Measurements from ENCODE around the gene ZFP36L1. TPM values are rescaled to one million over a fixed set of nuclear protein-coding genes. Genes with fewer than 3 reads are reported as not detected.

ZFP36L1 gene
- total RNA-seq, 2 donors from 2014 or later = 233 to 326 TPM

DNA sequence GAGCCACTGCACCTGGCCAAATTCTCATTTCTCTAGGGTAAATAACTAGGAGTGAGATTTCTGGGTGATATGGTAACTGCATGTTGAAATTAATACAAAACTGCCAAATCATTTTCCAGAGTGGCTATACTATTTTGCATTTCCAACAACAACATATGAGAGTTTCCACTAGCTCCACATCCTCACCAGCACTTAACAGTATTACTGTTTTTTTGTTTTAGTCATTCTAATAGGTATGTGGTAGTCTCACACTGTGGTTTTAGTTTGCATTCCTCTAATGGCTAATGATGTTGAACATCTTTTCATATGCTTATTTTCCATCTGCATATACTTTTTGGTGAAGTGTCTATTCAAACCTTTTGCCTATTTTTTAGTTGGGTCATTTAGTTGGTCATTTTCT, 5.8 kb upstream of the ZFP36L1 start:
- TF ChIP-seq, protein P1, sequence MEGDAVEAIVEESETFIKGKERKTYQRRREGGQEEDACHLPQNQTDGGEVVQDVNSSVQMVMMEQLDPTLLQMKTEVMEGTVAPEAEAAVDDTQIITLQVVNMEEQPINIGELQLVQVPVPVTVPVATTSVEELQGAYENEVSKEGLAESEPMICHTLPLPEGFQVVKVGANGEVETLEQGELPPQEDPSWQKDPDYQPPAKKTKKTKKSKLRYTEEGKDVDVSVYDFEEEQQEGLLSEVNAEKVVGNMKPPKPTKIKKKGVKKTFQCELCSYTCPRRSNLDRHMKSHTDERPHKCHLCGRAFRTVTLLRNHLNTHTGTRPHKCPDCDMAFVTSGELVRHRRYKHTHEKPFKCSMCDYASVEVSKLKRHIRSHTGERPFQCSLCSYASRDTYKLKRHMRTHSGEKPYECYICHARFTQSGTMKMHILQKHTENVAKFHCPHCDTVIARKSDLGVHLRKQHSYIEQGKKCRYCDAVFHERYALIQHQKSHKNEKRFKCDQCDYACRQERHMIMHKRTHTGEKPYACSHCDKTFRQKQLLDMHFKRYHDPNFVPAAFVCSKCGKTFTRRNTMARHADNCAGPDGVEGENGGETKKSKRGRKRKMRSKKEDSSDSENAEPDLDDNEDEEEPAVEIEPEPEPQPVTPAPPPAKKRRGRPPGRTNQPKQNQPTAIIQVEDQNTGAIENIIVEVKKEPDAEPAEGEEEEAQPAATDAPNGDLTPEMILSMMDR (IDR thresholded peaks at IDR 0.05) = no peak
- Histone ChIP-seq H3K27me3 (replicated peaks; ENCODE audit: insufficient read depth) (no peaks in the 10 kb centered on the region), H3K9me3 (no peaks in the 10 kb centered on the region), H3K36me3 (no peaks in the 10 kb centered on the region), H3K4me1 (ENCODE audit: control insufficient read depth in 1 of 2, low read depth in 2 of 2) (peaks cover 5 to 10% of the 10 kb centered on the region in 2 donors), H3K27ac (no peak overlapping the region), H3K4me3 (no peak overlapping the region)
- DNase-seq (ENCODE audit: low spot score) = no peak
- ATAC-seq (ENCODE audit: insufficient number of reproducible peaks, low FRiP score, low read depth) = no peak

DNA sequence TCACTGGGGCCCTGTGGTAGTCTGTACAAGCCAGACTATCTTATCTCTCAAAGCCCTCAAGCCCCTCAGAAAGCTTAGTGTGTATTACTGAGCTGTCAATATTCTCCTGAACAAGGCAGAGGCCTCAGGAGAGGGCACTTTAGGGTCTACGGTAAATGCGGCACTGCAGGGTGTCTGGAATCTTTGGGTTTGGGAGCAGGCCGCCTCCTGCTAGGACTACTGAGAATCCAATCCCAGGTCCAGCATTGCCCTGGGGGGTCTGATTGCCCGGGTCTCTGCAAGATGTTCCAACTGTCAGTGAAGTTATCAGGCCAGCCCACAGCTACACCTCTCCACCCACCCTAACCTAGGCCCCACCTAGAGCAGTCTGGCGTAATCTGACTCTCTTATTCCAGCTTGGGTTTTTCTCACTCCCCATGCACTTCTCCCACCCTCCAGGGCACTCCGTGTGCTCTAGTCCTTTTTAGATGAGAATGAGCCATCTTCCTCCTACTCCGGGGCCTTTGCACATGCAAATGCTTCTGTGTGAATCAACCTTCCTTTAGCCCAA, 4.3 kb upstream of the ZFP36L1 start:
- H3K4me3 ChIP-seq = no peak overlapping the region
- peak overlapping the region; percentile 99 to 100 for H3K27ac ChIP-seq
- H3K36me3 ChIP-seq = no peaks in the 10 kb centered on the region
- ATAC-seq (ENCODE audit: insufficient number of reproducible peaks, low FRiP score, low read depth) = no peak
- no peaks in the 10 kb centered on the region for H3K9me3 ChIP-seq
- peaks cover 5 to 10% of the 10 kb centered on the region in 2 donors for H3K4me1 ChIP-seq (ENCODE audit: control insufficient read depth in 1 of 2, low read depth in 2 of 2)
- TF ChIP-seq, protein P1 (IDR thresholded peaks at IDR 0.05) = no peak
- no peaks in the 10 kb centered on the region for H3K27me3 ChIP-seq (replicated peaks; ENCODE audit: insufficient read depth)
- DNase-seq (ENCODE audit: low spot score) = no peak

DNA sequence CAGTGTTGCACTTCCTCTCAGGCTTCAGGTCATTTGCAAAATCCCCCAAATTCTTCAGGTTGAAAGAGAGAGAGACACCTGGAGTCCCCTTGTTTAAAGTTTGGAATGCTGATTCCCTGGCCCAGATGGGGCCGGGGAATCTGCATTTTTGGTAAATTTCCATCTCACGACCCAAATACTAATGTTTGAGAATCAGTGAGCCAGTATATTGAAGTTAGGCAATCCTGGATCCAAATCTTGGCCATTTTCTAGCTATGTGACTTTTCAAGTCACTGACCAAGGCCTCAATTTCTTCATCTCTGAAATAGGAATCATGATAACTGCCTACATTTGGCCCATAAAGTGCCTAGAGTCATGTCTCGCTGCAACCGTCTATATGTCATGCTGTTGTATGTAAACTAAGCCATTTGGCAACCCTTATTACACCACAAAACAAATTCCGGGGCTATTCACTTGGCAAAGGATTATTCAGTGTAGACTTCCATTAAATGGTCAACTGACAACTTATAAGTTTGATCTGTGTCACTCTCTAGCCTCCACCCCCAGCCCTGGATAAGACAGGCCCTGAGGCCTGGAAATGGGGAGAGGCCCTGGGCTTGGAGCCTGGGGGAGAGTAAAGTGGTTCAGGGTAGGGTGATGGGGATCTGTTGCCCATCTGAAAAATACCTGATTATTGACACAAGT, 3.7 kb upstream of the ZFP36L1 start:
- ATAC-seq (ENCODE audit: insufficient number of reproducible peaks, low FRiP score, low read depth) = no peak
- Histone ChIP-seq H3K4me3 (peak overlapping the region; percentile 96), H3K36me3 (no peaks in the 10 kb centered on the region), H3K27me3 (replicated peaks; ENCODE audit: insufficient read depth) (no peaks in the 10 kb centered on the region), H3K4me1 (ENCODE audit: control insufficient read depth in 1 of 2, low read depth in 2 of 2) (peaks cover 5 to 10% of the 10 kb centered on the region in 2 donors), H3K27ac (peak overlapping the region; percentile 99 to 100), H3K9me3 (no peaks in the 10 kb centered on the region)
- DNase-seq (ENCODE audit: low spot score) = no peak
- TF ChIP-seq, protein P1 (IDR thresholded peaks at IDR 0.05) = no peak

DNA sequence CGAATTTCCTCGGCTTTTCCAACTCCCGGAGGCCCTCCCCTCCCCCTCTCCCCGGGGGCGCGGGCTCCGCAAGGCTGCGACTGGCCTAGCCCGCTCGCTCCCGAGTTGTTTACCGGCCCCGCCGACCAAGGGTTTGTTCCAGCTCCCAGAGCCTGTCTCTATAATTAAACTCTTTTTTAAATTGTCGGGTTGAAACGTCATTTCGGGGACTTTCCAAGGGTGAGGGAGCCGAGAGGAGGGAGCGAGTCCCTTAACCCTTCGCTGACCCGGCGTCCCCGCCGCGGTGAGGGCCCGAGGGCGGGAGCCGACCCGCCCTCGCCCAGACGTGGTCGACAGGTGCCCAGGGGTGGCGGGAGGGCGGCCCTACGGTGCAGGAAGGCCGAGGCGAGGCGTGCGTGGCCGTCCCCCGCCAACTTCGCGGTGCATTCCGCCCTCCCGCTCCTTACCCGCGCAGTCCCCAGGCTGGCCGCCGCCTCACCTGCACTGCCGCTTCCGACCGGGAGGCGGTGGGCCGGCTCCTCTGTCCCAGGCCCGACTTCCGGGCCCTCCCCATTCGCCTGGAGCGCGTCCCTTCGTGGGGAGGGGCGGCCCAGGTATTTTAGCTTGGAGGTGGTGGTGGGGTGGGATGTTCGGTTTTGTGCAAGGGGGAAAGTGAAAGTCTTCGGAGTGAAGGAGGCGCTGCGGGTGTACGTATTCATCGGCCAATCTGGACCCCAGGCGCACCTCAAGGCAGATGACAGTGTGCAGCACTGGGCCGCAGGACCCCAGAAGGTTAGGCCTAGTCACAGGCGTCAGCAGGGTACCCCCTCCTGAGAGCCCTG, 2.9 kb upstream of the ZFP36L1 start:
- Histone ChIP-seq H3K4me3 (peak overlapping the region; percentile 96), H3K36me3 (no peaks in the 10 kb centered on the region), H3K27me3 (replicated peaks; ENCODE audit: insufficient read depth) (no peaks in the 10 kb centered on the region), H3K27ac (peak overlapping the region; percentile 99 to 100), H3K4me1 (ENCODE audit: control insufficient read depth in 1 of 2, low read depth in 2 of 2) (peaks cover 5 to 10% of the 10 kb centered on the region in 2 donors), H3K9me3 (no peaks in the 10 kb centered on the region)
- TF ChIP-seq, protein P1 (IDR thresholded peaks at IDR 0.05) = peak; percentile 97
- DNase-seq (ENCODE audit: low spot score) = no peak
- ATAC-seq (ENCODE audit: insufficient number of reproducible peaks, low FRiP score, low read depth) = peak; percentile 56

Measured in thoracic aorta (tissue), 2 donors.